Stromal cell of bone marrow (primary cell): ENCODE measurements around the gene OR1J2.
"Not testable (repeated sequence)": the region's sequence is repeated elsewhere in the genome, so short reads cannot be mapped to it uniquely, and the experiment has no call there.

Experiments
- DNase-seq: peaks from one replicate; pipeline ENCODE4 v3.0.0-alpha.2; 2012; ENCODE audit warnings: low read depth

Gene OR1J2, protein sequence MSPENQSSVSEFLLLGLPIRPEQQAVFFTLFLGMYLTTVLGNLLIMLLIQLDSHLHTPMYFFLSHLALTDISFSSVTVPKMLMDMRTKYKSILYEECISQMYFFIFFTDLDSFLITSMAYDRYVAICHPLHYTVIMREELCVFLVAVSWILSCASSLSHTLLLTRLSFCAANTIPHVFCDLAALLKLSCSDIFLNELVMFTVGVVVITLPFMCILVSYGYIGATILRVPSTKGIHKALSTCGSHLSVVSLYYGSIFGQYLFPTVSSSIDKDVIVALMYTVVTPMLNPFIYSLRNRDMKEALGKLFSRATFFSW

DNA sequence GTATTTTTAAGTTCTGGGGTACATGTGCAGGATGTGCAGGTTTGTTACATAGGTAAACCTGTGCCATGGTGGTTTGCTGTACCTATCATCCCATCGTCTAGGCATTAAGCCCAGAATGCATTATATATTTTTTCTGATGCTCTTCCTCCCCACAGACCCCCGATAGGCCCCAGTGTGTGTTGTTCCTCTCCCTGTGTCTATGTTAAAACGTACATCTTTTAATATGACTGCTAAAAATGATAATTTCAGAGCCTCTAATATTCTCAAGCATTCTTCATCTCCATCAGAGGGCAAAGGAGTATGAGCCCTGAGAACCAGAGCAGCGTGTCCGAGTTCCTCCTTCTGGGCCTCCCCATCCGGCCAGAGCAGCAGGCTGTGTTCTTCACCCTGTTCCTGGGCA, at the start of gene OR1J2:
TSS of gene OR1J2 (plus strand) at position 301 of the 400 bp plus-strand sequence. CDS start at position 301, 0 bp downstream.
- DNase-seq = no peak

GRCh38 chr9:122463828-122464632, 46.6 kb upstream of the OR1J2 start:
- no peak for DNase-seq

GRCh38 chr9:122464633-122465567, 45.7 kb upstream of the OR1J2 start:
- DNase-seq = peak; percentile 87

DNA sequence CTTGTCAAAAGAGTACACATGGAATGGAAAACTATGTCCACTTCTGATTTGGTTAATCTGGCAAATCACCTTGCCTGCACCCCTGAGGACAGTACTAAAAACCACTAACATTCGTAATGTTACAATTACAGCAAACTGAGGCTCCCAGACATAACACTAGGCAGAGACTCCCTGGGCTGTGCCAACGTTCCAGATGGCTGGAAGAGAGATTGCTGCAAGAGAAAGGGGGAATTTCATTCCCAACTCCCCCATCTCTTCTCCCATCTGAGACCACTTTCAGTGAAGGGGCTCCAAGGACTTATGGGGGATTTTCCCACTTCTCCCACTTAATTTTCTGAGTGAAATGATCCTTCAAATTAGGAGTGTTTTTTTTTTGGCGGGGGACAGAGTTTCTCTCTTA, 44.1 kb upstream of the OR1J2 start:
- no peak for DNase-seq

GRCh38 chr9:122468735-122469134, 41.9 kb upstream of the OR1J2 start:
- peak; percentile 80 for DNase-seq

DNA sequence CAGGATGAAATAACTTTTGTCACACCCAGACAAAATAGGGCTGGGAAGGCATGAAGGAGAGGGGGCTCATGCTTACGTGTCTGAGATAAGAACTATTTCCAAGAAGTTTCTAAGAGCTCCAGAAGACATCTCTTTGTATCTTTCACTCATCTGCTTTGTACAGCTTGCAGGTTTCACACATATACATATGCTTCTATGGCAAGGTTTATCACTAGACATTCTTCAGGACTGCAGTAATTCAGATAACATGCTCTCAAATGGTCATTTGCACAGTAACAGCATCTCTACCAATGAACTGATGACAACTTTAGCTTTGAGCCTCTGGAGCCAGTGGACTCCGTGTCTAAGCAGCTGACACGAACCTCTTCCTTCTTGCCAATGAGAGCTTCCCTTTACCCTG, 36.0 kb upstream of the OR1J2 start:
- DNase-seq = no peak

GRCh38 chr9:122475717-122476116, 34.9 kb upstream of the OR1J2 start:
- DNase-seq = no peak

- no peak for DNase-seq
These were observed 33.3 kb upstream of the OR1J2 start for GRCh38 chr9:122477346-122477745.

DNA sequence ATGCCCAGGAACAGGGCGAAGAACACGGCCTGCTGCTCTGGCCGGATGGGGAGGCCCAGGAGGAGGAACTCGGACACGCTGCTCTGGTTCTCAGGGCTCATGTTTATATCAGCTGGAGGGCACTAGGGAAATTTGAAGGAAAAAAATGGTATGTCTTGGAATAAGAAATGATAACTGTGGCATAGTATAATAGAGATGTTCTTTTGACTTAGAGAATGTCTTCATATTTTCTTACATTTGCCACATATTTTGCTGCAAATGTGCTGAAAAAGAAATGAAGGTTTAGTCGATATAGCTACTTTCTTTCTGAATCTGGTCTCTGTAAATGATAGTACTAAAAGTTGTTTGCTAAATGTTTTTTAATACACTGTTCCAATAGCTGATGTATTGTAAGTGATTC, 32.8 kb upstream of the OR1J2 start, which contains the start of gene OR1J1:
TSS of gene OR1J1 (minus strand) at position 101 of the 400 bp plus-strand sequence. CDS start at position 101, 0 bp downstream.
- DNase-seq = no peak

- DNase-seq = no peak
These were observed 31.5 kb upstream of the OR1J2 start for GRCh38 chr9:122479062-122479461.

GRCh38 chr9:122498883-122499288, 11.7 kb upstream of the OR1J2 start:
- DNase-seq = peak; percentile 3

GRCh38 chr9:122506964-122507363, 3.6 kb upstream of the OR1J2 start:
- DNase-seq = no peak

- no peak for DNase-seq
These were observed 7.6 kb downstream of the OR1J2 start for GRCh38 chr9:122518226-122518625.

DNA sequence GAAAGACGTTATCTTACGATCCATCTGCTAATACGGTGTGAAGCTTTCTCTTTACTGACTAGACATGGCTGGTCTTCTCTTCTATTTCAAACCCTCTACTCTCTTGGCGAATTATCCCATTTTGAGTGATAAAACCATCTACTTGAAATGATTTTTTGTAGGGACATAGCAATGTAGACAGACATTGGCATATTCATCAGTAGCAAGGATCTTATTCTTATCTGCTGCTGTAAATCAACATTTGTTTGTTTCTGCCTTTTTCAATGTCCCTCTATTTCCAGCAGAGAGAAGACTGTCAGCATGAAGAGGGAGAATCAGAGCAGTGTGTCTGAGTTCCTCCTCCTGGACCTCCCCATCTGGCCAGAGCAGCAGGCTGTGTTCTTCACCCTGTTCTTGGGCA, 8.2 kb downstream of the OR1J2 start, which contains the start of gene OR1J4:
TSS of gene OR1J4 (plus strand) at position 301 of the 400 bp plus-strand sequence. CDS start at position 301, 0 bp downstream.
- DNase-seq = no peak

DNA sequence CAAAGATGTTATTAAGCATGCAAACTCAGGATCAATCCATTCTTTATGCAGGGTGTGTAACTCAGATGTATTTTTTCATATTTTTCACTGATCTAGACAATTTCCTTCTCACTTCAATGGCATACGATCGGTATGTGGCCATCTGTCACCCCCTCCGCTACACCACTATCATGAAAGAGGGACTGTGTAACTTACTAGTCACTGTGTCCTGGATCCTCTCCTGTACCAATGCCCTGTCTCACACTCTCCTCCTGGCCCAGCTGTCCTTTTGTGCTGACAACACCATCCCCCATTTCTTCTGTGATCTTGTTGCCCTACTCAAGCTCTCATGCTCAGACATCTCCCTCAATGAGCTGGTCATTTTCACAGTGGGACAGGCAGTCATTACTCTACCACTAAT, 8.8 kb downstream of the OR1J2 start:
- no peak for DNase-seq

- DNase-seq = no peak
These were observed 16.0 kb downstream of the OR1J2 start for GRCh38 chr9:122526602-122527001.

GRCh38 chr9:122527193-122527592, 16.6 kb downstream of the OR1J2 start, which contains the start of gene OR1N1:
Gene OR1N1, minus strand, starts transcription at chr9:122527293. Its CDS starts 0 bp downstream, at chr9:122527293.
- DNase-seq = no peak

DNA sequence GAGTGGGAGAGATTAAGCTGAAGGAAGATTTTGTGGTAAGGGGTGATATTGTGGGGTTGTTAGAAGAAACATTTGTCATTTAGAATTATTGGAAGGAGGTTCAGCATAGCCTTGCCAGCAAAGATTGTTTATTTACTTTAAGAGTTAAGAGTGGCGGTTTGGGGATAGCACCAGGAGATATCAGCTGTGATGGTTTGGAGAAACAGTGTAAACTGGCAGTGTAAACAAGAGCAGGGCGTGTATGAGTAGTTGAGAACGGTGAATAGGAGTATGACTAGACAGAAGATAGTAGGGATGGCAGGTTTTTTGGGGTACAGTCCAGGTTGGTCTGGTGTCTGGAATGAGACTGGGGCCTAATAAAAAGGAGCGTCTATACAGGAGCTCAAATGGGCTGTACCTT, 20.6 kb downstream of the OR1J2 start:
- not testable (repeated sequence) for DNase-seq

- no peak for DNase-seq
These were observed 25.5 kb downstream of the OR1J2 start for GRCh38 chr9:122536134-122536533.

DNA sequence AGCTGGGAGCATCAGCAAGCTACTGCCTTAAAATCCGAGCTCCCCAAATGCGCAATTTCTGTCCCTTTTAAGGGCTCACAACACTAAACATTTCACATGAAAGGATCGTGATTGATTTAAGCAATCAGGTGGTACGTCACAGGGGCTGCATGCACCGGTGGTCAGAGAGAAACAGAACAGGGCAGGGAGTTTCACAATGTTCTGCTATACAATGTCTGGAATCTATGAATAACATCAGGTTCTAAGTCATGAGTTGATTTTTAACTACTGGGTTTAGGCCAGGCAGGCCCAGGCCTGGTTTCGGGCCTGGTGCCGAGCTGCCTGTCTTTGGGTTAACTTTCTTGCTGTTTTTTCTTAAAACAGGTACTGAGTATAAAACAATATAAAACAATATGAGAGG, 26.5 kb downstream of the OR1J2 start:
- not testable (repeated sequence) for DNase-seq

GRCh38 chr9:122538757-122539156, 28.2 kb downstream of the OR1J2 start:
- DNase-seq = no peak

- DNase-seq = no peak
These were observed 35.6 kb downstream of the OR1J2 start for GRCh38 chr9:122546196-122546595.
